A549 (cell line): ENCODE data around the gene PACSIN1. TPM values are rescaled to one million over a fixed set of nuclear protein-coding genes. Genes with fewer than 3 reads are reported as not detected.
A peak's percentile ranks its signal among the peaks of the same experiment; 100 is the strongest.

Experiments
- ATAC-seq, 2 experiments: fragments of 200-7000 bp in 1 of 2; fragments of >200 bp in 1 of 2; cut with Nextera tagmentation in 1 of 2; cut with Tn5 transposase in 1 of 2; 3 replicates each; pipeline versions ENCODE4 v1.8.0 to v1.9.1; 2018 to 2020; ENCODE audit warnings: mild to moderate bottlenecking in 1 of 2, moderate library complexity in 1 of 2
- CTCF ChIA-PET: fragments of 300-600 bp; sonication (Branson Sonifier 250); formaldehyde crosslinking; extraction: SDS; loops from one replicate; lab custom pipeline; 2021; ENCODE audit warnings: antibody characterized with exemption, inconsistent platforms; lab: Yijun Ruan, JAX
- POLR2A ChIA-PET: fragments of 350-600 bp; formaldehyde crosslinking; extraction: SDS; loops from one replicate; lab custom pipeline; 2021; ENCODE audit warnings: antibody characterized with exemption, inconsistent platforms; lab: Yijun Ruan, JAX
- DNase-seq, 2 experiments: peaks; one replicate each; pipeline versions ENCODE4 v3.0.0 to v3.0.0-alpha.2; 2011 to 2016; ENCODE audit warnings: low read depth in 1 of 2, low spot score in 1 of 2
- FAIRE-seq: peaks from 2 replicates; lab custom pipeline; 2011; peaks lifted over from hg19 to GRCh38; lab: Jason Lieb, UNC
- H3K27ac ChIP-seq, 2 experiments: fragments of >200 bp; sonication (Bioruptor Twin); formaldehyde crosslinking; 3 replicates each; pipeline ENCODE4 v1.5.1; 2016 to 2017
- H3K4me1 ChIP-seq: fragments of >200 bp; sonication (Bioruptor Twin); formaldehyde crosslinking; 3 replicates; pipeline ENCODE4 v1.6.1; 2016
- H3K4me2 ChIP-seq: fragments of >200 bp; sonication (Bioruptor Twin); formaldehyde crosslinking; 3 replicates; pipeline ENCODE4 v1.6.1; 2016
- H3K4me3 ChIP-seq: fragments of >200 bp; sonication (Bioruptor Twin); formaldehyde crosslinking; 3 replicates; pipeline ENCODE4 v1.5.1; 2016
- H3K9me3 ChIP-seq: fragments of >200 bp; sonication (Bioruptor Twin); formaldehyde crosslinking; 3 replicates; pipeline ENCODE4 v1.6.1; 2016
- BHLHE40 ChIP-seq: IDR thresholded peaks from 2 replicates; pipeline ENCODE4 v1.6.1; 2012; ENCODE audit warnings: low read depth, low read length, inconsistent platforms
- CEBPB ChIP-seq, 2 experiments: fragments of >200 bp in 1 of 2; sonication (Bioruptor Twin) in 1 of 2; formaldehyde crosslinking in 1 of 2; IDR thresholded peaks; 2 replicates each; pipeline ENCODE4 v1.6.1; 2012 to 2016
- CHD4 ChIP-seq: fragments of 200-600 bp; sonication (generic); IDR thresholded peaks from 2 replicates; pipeline ENCODE4 v1.6.1; 2016; ENCODE audit warnings: antibody characterized with exemption, mild to moderate bottlenecking, borderline replicate concordance
- EHMT2 ChIP-seq: fragments of 200-600 bp; sonication (generic); IDR thresholded peaks from 2 replicates; pipeline ENCODE4 v1.6.1; 2016; ENCODE audit warnings: antibody characterized with exemption, low read depth, mild to moderate bottlenecking, moderate library complexity
- EP300 ChIP-seq, 2 experiments: fragments of >200 bp; sonication (Bioruptor Twin); formaldehyde crosslinking; IDR thresholded peaks; 2 replicates in 1 of 2; 3 replicates in 1 of 2; pipeline ENCODE4 v1.6.1; 2016 to 2017
- ESRRA ChIP-seq: fragments of 150-350 bp; IDR thresholded peaks from 2 replicates; pipeline ENCODE4 v1.6.1; 2014; ENCODE audit warnings: mild to moderate bottlenecking, low read length, borderline replicate concordance
- FOSB ChIP-seq: fragments of 250-450 bp; sonication (Bioruptor Pico); IDR thresholded peaks from 2 replicates; pipeline ENCODE4 v1.5.0; 2020; ENCODE audit warnings: mild to moderate bottlenecking, moderate library complexity
- JUN ChIP-seq, 2 experiments: fragments of >200 bp; sonication (Bioruptor Twin); formaldehyde crosslinking; IDR thresholded peaks; 2 replicates in 1 of 2; 3 replicates in 1 of 2; pipeline ENCODE4 v1.6.1; 2016 to 2017
- MAFK ChIP-seq: fragments of 450-650 bp; IDR thresholded peaks from 2 replicates; pipeline ENCODE4 v1.6.1; 2014; ENCODE audit not compliant: partially characterized antibody
- MAX ChIP-seq: IDR thresholded peaks from 2 replicates; pipeline ENCODE4 v1.6.1; 2012
- MAZ ChIP-seq: fragments of 150-350 bp; IDR thresholded peaks from 2 replicates; pipeline ENCODE4 v1.6.1; 2014; ENCODE audit warnings: antibody characterized with exemption, low read depth, low read length, borderline replicate concordance
- PBX3 ChIP-seq: IDR thresholded peaks from 2 replicates; pipeline ENCODE4 v1.6.1; 2012
- RAD21 ChIP-seq, 2 experiments: fragments of >200 bp in 1 of 2; sonication (Bioruptor Twin) in 1 of 2; formaldehyde crosslinking in 1 of 2; IDR thresholded peaks in 1 of 2; conservative IDR thresholded peaks in 1 of 2; 2 replicates in 1 of 2; 3 replicates in 1 of 2; pipeline ENCODE4 v1.6.1; 2012 to 2018; ENCODE audit warnings: inconsistent platforms in 1 of 2
- SMC3 ChIP-seq: fragments of >200 bp; sonication (Bioruptor Twin); formaldehyde crosslinking; IDR thresholded peaks from 3 replicates; pipeline ENCODE4 v1.6.1; 2018; ENCODE audit warnings: inconsistent platforms
- TP53 ChIP-seq: fragments of 250-450 bp; sonication (Bioruptor Pico); IDR thresholded peaks from 2 replicates; pipeline ENCODE4 v1.5.0; 2021; ENCODE audit warnings: mild to moderate bottlenecking, moderate library complexity
- USF2 ChIP-seq: fragments of 450-650 bp; IDR thresholded peaks from 2 replicates; pipeline ENCODE4 v1.6.1; 2014; ENCODE audit warnings: antibody characterized with exemption
- ZC3H11A ChIP-seq: fragments of 450-650 bp; IDR thresholded peaks from 2 replicates; pipeline ENCODE4 v1.6.1; 2014; ENCODE audit warnings: antibody characterized with exemption, mild to moderate bottlenecking
- ZFP36 ChIP-seq: fragments of 450-650 bp; IDR thresholded peaks from 2 replicates; pipeline ENCODE4 v1.6.1; 2014; ENCODE audit warnings: borderline replicate concordance; ENCODE audit not compliant: partially characterized antibody
- WGBS: methylation state at CpG from one replicate; pipeline ENCODE4 v1.1.6; 2017; ENCODE audit errors: missing lambda C conversion rate; 5-methylcytosine and 5-hydroxymethylcytosine counted together
- polyA plus RNA-seq, 4 experiments: library from polyadenylated mRNA; depleted of rRNA in 3 of 4; stranded (reverse); fragments of >200 nt; fragmentation: RNase III in 1 of 4; extraction: RNeasy Plus Mini Kit Qiagen cat#74134 plus additional on column Dnase treatment in 1 of 4; gene quantifications; 2 replicates in 3 of 4; 3 replicates in 1 of 4; pipeline ENCODE4 v1.2.3, GENCODE V29; 2011 to 2017
- TF ChIP-seq, protein P1 (sequence below): fragments of >200 bp; sonication (Bioruptor Twin); formaldehyde crosslinking; IDR thresholded peaks from 3 replicates; pipeline ENCODE4 v1.5.1; 2016

PACSIN1 gene
- polyA plus RNA-seq, 2 of the 4 experiments (the other 2 are of a cell fraction) = 0.14 to 0.30 TPM

DNA sequence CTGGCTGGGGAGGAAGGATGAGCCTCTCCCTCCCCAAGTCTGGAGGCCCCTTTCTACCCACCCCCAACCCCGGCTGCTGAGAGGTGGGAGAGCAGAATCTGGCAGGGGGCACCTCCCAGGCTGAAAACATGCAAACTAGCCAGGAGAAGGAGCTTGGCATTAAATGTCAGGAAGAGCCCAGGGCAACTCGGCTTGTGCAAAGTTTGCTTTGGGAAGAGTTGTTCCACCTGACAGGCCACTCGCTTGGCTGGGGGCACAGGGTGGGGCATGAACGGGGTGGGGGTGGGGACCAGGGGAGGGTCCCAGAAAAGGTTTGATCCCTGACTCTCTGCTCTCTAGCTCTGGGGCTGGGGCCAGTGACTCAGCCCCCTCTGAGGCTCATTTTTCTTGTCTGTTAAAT lies 87.3 kb downstream of the PACSIN1 start:
- FAIRE-seq = no peak
- Histone ChIP-seq H3K9me3 (peaks cover 4% of the 10 kb centered on the region; the same call in 1 of the 3 replicates), H3K4me1 (peaks cover 58% of the 10 kb centered on the region), H3K4me2 (peak overlapping the region; percentile 85), H3K27ac (peak overlapping the region; percentile 31 to 93; a peak in 5 of 6 replicates), H3K4me3 (no peak overlapping the region)
- WGBS = no CpG with 5 or more reads among the region's 4 CpGs
- ATAC-seq = no peak
- TF ChIP-seq ZC3H11A = no peak
- TF ChIP-seq TP53 (CRISPR knock-in tag) = no peak
- no peak for TF ChIP-seq MAZ
- TF ChIP-seq, protein P1, sequence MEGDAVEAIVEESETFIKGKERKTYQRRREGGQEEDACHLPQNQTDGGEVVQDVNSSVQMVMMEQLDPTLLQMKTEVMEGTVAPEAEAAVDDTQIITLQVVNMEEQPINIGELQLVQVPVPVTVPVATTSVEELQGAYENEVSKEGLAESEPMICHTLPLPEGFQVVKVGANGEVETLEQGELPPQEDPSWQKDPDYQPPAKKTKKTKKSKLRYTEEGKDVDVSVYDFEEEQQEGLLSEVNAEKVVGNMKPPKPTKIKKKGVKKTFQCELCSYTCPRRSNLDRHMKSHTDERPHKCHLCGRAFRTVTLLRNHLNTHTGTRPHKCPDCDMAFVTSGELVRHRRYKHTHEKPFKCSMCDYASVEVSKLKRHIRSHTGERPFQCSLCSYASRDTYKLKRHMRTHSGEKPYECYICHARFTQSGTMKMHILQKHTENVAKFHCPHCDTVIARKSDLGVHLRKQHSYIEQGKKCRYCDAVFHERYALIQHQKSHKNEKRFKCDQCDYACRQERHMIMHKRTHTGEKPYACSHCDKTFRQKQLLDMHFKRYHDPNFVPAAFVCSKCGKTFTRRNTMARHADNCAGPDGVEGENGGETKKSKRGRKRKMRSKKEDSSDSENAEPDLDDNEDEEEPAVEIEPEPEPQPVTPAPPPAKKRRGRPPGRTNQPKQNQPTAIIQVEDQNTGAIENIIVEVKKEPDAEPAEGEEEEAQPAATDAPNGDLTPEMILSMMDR = no peak
- no peak for TF ChIP-seq EP300 (IDR thresholded peaks at IDR 0.05)
- no peak for TF ChIP-seq USF2
- no peak for TF ChIP-seq MAFK
- no peak for TF ChIP-seq RAD21 (conservative IDR thresholded peaks at IDR 0.05 in 1 of 2, IDR thresholded peaks at IDR 0.05 in 1 of 2)
- no peak for TF ChIP-seq FOSB (CRISPR knock-in tag)
- TF ChIP-seq CHD4 = no peak
- no peak for TF ChIP-seq ESRRA
- no peak for TF ChIP-seq CEBPB (IDR thresholded peaks at IDR 0.05)
- no peak for DNase-seq
- CTCF ChIA-PET = no interaction called here
- POLR2A ChIA-PET = no interaction called here

DNA sequence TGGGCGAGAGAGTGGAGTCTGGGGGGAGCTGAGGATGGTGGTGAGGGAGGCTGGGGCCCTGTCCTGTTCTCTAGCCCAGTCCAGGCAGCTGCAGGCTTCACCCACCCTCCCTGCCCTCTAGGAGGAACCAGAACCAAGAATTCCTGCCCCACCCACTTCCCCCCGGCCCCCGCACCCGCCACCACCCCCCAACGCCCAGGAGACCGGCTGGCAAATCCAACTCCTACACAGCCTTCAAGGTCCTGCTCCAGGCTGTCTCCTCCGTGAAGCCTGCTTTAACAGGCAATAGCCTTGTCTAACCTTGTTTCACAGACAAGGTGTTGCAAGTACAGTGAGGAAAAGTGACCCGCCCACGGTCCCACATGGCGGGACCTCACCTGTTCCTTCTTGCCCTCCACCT lies 87.9 kb downstream of the PACSIN1 start:
- TF ChIP-seq ZFP36 (peak; percentile 10), JUN (IDR thresholded peaks at IDR 0.05) (no peak)
- TF ChIP-seq, all 56 proteins: peak for 1
- H3K27ac ChIP-seq = peak overlapping the region; percentile 31 to 93
- FAIRE-seq (no peak), ATAC-seq (peak in 1 of 2 experiments; percentile 14; a peak in 1 of 6 replicates), DNase-seq (no peak)
- 71% methylated on average over 5 of the region's 10 CpGs for WGBS
- peak overlapping the region; percentile 85 for H3K4me2 ChIP-seq
- peaks cover 52% of the 10 kb centered on the region for H3K4me1 ChIP-seq
- ChIA-PET POLR2A (no interaction called here), CTCF (no interaction called here)
- no peak overlapping the region for H3K4me3 ChIP-seq
- peaks cover 7% of the 10 kb centered on the region; the same call in 1 of the 3 replicates for H3K9me3 ChIP-seq

GRCh38 chr6:34554291-34555006 lies 88.6 kb downstream of the PACSIN1 start:
- Histone ChIP-seq H3K27ac (peak overlapping the region; percentile 76 to 93), H3K9me3 (peaks cover 7% of the 10 kb centered on the region; the same call in 1 of the 3 replicates), H3K4me3 (0 out of 3 replicates have a peak overlapping the region, but pooled peaks have one; percentile 24), H3K4me1 (peaks cover 47% of the 10 kb centered on the region), H3K4me2 (peak overlapping the region; percentile 85)
- ATAC-seq (no peak; a peak in 1 of 6 replicates), DNase-seq (no peak), FAIRE-seq (no peak)
- 43% methylated on average over 6 of the region's 15 CpGs for WGBS
- TF ChIP-seq MAFK = no peak
- no peak for TF ChIP-seq SMC3
- TF ChIP-seq ESRRA = no peak
- TF ChIP-seq MAX = no peak
- no peak for TF ChIP-seq BHLHE40
- TF ChIP-seq PBX3 = no peak
- TF ChIP-seq ZC3H11A = no peak
- no peak for TF ChIP-seq EHMT2
- ChIA-PET POLR2A (interaction anchor here (0.6 kb wide), 1 partner anchor 355 kb away, joined by 3 read pairs; no protein-coding TSS in a partner anchor), CTCF (interaction anchor here (1.1 kb wide), 1 partner anchor 18 kb away, joined by 4 read pairs; no protein-coding TSS in a partner anchor)
